Limb (tissue), 2 donors: ENCODE measurements around the gene AGBL1.
"Not testable (repeated sequence)": the region's sequence is repeated elsewhere in the genome, so short reads cannot be mapped to it uniquely, and the experiment has no call there.

Source experiments
- DNase-seq, 2 donors: peaks; one replicate each; pipeline ENCODE4 v3.0.0-alpha.2; 2016; ENCODE audit errors: extremely low spot score in 2 of 2

The AGBL1 gene

DNA sequence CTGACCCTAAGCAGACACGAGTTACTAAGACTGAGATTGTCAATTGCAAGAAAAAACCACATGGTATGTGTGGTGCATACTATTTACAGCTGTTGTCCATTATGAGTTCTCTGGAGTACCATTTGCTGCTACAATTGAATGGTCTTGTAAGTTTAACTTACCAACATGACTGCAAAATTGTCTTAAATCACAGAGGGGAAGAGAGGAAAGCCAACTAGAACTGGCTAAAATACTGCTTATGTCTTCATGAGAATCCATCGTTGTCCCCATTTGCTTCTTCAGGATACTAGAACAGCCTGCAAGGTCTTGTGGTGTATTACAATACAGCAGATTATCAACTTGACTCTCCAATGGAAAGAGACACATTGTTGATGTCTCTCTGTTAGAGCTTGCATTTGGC, 313.2 kb downstream of the AGBL1 start:
- peak in 1 of 2 donors; percentile 27 for DNase-seq

DNA sequence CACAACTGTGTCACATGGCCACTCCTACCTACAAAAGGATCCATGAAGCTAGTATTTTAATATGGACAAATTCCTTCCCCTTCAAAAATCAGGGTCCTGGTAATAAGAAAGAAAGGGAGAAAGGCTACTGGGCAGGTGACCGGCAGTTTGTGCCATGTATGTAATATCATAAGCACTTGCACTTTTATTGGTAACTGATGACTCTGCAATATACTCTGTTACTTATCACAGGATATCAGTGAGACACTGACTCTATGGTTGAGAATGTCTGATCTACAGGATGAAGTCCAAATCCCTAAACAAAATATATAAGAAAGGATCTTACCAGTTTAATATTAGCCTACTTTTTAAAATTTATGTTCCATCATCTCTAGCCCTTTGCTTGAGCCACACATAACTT, 315.2 kb downstream of the AGBL1 start:
- no peak for DNase-seq

DNA sequence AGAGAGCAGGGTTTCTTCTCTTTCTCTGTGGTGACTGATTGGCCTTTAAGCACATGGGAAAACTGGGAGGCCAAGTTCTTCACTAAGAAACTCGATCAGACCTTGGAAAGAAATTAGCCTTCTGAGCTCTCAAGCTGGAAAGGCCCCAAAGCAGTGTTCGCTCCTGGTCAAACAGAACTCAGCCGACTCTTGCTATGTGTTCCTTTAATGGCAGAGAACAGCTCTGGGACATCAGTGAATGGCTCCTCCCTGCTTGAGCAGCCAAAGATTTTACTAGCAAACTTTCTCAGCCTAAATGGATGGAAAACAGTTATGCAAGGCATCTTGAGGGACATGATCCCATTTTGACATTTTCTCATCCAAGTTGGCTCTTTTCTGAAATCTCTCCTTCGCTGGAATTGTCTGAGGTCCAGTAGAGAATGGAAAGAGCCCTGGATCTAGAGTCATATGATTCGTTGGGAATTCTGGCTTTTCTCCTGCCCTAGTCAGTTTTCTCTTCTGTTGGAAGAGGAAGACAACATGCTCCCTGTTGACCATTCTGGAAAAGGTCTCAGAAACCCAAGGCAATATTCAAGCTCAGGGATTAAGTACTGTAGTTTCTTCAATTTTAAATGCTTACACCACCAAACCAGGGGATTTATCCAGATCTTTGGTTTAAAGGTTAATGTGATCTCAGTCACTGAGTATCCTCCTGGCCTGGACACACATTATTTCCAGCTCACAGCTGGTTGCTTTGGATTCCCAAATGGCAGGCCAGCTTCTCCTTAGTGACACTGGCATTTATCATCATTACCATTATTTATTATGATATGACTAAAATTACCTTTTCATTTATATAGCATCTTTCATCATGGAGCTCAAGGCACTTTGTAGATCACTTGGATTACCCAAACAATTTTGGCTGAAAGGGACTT, 319.6 kb downstream of the AGBL1 start:
- peak in 1 of 2 donors; percentile 47 for DNase-seq

DNA sequence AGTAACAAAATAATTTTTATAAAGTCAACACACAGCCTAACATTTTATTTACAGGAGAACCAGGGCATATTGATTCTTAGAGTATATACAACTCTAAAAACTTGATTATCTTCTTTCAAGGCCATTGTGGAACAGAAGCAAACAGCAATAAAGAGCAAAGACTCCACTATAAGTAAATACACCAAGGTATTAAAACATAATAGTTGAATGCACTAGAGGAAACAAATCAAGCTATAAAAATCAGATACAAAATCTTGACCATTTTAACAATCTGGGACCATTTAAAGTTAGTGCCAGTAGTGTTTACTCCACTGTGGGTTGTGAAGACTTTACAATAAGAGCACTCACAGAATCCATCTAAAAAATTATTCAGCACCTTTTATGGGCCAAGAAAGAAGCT, 323.6 kb downstream of the AGBL1 start:
- no peak for DNase-seq

DNA sequence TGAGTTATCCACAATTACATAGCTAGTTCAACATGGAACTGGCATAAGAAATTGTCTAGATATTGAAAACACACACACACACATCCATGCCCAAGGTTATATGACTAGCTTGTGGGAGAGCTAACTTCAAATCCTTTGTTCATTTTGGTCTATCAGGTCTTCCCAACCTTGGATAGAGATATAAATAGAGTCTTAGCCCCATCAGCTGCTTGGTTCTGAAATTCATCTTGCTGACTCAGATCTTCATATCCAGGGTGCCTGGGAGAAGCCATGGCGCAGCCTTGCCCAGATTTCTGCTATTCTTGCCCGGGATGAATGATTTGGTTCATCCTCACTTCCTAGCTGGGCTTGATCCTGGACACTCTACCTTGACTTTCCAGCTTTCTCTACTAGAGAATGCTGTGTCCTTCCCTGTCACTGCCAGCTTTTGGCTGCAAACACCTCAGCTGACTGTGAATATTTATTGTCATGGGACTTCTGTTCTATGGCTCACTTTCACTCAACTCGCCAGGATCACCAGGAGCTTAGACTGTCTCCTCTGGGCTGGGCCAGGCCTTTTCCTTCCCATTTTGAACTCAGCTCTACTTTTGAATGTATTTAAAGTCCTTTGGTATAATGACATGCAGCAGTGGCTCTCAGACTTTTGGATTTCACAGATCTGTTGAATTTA, 324.4 kb downstream of the AGBL1 start:
- DNase-seq = no peak

DNA sequence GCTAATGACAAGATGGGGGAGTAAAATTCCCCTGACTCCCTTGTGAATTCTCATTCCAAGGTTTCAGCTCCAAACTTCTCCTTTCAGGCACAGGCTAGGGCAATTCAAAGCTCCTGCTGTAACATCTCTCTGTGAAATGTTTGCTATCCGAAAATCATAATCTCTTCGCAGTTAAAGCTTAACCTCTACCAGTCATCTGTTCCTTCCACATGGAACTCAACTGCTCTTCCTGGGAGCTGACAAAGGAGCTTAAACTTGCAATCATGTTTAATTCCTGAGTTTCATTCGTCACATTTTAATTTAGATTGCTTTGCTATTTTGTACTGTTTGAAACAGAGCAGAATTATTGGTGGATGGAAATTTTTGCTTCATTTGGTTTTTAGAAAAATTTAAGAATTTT, 328.6 kb downstream of the AGBL1 start:
- DNase-seq = no peak

DNA sequence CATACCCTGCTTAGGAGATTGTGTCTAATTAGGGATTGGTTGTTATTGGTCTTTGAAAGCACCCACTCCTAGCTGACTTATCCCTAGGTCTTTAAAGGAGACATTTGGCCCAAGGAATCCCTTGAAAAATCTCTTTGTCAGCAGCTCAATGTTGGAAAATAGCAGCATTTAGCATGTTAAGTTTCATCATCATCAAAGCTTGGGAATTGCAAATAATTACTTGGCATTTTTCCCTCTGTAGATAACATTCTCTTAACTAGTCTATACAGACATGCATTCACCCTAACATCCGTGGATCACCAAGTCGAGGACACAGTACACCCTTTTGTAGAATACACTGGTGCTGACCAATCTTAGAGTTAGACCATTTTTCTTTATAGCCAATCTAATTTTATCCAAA, 332.2 kb downstream of the AGBL1 start:
- no peak for DNase-seq

DNA sequence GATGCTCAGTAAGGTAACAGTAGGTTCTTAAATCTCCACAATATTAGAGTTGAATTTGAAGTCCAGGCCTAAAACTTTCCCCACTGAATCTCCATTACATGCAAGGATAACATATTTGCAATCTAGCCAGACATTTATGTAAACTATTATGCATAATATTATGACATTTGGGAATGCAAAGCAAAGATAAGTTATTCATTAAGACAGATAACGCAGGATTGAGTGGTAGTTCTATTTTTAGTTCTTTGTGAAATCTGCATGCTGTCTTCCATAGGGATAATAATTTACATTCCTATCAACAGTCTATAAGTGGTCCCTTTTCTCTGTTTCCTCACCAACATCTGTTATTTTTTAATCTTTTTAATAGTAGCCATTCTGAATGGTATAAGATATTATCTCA, 333.5 kb downstream of the AGBL1 start:
- no peak for DNase-seq

DNA sequence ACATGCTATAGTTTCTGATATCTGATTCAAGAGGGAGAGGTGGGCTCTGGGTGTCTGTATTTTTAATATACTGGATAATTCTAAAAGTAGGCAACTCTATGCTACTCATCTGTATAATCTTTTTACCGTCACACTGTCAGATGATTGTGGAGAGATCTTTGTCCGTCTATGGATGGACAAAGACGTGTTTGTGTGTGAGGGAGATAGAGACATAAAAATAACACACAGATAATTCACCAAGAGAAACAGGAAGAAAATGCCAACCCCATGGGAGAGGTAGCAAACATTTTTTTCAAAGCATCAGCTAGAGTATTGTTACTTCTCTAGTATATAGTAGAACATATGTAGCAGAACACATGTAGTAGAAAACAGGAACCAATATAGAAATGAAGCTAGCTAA, 346.1 kb downstream of the AGBL1 start:
- no peak for DNase-seq

DNA sequence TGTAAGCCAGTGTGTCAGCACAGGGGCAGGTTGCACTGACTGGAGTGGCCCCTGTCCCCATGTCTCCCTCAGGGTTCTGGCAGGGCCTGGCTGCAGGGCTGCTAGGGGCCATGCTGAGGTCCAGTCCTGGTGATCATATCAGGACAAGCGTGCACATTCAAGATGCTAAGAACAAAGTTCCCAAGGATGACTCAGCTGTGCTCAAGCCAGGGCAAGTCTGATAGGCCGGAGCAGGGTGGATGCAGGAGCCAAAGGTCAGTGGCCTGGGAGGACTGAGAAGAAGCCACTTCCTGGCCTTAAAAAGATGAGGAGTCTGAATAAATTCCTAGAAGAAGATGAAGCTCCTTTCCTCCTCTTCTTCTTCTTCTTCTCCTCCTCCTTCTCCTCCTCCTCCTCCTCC, 353.2 kb downstream of the AGBL1 start:
- DNase-seq = no peak

DNA sequence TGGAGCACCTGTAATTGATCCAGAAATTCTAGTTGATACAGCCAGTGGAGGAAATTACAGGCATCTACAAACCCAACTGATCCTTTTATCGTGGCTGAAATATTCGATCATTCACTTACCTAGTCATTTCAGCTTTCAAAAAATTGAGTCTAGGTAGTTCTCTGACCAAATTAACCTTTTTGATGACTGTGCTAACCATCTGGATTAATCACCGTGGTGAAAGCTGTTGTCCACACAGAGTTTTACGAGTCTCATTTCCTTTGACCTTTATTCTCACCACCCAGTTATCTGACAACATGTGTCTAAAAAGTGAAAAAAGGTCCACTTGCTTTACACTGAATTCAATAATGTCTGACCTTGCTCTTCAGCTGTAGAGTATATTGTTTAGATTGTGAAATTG, 354.3 kb downstream of the AGBL1 start:
- DNase-seq = no peak

DNA sequence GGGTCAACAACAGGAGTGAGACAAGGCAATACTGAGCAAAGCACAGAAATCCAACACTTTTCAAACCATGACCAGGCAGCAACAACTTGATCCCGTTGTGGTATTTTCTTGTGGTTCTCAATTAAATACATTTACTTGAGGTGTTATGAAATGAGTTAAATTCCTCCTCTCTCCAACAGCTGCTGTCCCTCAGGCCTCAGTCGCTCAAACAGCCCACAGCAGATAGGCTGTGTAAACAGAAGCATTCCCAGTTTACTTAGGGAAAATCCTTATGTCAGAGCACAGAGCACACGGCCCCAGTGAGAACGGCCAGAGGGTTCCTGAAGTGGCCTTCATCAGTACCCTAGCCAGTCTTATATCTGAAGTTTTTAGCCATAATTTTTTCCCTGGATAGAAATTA, 359.9 kb downstream of the AGBL1 start:
- no peak for DNase-seq

DNA sequence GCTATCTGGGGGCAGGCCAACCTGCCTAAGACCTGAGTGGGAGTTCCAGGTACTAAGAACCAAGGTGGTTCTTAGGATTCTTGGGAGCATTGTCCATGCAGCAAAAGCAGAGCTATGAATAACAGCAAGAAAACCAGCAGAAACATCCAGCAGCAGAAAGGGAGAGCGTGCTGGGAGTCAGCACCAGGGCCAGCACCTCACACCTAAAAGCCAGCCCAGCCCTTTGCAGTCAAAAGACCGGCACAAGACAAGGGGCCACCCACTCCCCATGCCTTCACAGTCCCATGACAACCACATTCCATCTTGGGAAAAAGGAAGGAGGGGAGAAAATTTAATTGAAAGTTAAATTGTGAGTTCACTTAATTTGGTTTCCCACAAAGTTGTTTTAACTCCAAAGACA, 364.9 kb downstream of the AGBL1 start:
- peak in 1 of 2 donors; percentile 34 for DNase-seq

DNA sequence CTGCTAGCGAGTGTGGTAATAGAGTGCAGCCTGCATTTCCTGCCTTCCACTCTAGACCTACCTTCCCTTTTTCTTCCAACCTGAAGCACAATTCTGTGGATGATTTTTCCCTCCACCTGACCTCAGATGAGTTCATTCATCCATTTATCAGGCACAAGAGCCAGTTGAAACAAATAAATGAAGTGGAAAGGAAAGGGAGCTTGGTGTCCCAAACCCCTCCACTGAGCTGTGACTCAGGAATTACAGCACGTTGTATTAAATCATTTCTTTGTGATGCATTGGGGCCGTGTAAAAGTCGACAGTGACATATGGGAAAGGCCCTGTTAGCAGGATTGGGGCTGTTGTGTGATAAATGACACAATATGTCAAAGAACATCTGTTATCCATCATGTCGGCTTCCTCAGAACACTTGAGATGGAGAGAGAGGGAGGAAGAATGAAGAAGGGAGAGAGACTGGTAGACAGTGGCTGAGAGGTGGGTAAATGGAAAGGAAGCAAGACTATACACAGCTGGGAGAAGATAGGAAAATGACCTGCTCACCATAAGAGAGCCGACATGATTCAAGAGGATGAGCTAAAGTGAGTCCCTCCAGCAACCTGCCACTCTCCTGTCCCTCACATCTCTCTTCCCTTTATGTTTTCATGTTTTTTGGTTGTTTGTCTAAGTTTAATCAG, 366.0 kb downstream of the AGBL1 start:
- DNase-seq = no peak

DNA sequence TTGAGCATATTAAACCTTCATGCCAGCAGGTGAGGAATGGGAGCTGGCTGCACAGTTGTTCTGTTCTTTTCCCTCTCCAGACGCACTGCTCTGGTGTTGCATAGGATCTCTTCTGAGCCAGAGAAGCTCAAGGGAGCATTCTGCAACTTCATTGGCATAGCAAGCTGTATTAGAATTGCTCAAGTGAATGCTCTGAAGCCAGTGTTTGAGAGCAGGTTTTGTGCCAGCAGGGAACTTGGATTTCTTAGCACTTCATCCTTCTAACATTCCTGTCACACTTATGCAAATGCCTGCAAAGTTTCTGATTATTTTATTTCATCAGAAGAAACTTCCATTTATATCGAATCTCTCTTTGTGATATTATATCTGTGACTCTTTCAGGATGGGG, 366.6 kb downstream of the AGBL1 start:
- no peak for DNase-seq

DNA sequence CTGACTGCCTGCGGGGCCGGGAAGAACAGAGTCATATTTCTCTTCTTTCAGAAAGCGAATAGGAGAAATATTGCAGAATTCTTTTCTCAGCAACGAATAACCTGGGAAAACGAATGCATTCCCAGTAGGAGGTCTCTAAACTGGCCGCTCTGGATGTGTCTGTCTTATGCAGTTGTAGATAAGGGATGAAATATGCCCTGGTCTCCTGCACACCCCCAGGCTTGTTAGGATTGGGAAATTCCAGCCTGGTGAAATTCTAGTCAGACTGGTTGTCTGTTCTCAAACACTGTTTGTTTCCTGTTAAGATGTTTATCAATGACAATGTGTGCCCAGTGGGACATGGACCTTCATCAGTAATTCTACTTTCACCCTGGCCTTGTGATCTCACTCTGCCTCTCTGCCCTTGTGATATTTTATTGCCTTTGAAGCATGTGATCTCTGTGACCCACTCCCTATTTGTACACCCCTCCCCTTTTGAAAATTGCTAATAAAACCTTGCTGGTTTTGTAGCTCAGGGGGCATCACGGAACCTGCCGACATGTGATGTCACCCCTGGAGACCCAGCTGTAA, 385.9 kb downstream of the AGBL1 start:
- not testable (repeated sequence) for DNase-seq

DNA sequence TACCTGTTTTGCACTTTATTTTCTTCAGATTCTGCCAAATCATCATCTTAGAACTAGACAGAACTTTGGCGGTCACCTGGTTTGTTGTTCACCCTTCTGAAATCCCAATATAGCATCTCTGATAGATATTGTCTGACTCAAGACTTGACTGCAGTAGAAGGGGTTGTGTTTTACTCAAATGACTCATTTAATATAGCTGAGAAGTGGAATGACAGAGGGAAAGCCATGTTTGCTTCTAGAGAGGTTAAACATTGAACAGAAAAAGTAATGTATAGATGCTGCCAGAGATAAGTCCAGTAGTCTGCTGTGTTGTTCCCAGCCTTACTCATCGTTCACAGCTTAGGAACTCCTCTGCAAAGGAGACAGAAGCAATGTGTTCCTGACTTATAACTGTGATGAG, 402.0 kb downstream of the AGBL1 start:
- no peak for DNase-seq

DNA sequence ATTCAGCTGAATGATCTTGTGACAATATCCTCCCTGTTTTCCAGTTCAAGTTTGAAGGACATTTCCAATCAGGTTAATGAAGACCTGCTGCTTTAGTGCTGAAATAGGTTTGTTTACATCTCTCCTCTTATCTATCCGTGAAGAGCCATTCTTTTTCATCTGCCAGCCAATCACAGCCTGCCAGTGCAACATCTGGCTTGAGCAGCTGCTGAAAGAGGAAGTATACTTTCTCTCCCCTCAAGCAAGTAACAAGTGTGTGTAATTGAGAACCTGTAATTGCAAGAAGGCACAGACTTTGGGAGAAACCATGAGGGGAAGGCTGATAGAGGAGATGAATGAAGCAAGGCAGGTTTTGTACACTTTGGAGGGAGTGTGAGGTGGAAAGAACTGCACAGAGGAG, 404.3 kb downstream of the AGBL1 start:
- DNase-seq = no peak

DNA sequence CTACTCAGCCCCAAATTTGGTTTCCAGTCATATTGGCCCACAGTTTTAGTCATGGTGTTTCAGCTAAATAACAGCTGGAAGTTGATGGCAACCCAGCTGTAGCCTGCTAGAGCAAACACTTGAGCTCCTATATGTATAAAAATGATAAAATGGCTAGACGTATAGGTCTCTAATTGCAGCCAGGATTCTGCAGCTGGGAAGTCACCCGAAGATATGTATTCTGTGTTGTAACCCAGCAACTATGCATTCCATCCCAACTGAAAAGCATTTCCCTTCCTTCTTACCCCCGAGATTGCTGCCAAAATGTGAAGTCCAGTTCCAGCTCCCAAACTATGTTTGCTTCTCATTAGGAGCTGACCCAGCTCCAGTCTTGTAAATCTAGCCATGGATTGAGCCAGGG, 408.4 kb downstream of the AGBL1 start:
- peak in 1 of 2 donors; percentile 34 for DNase-seq

DNA sequence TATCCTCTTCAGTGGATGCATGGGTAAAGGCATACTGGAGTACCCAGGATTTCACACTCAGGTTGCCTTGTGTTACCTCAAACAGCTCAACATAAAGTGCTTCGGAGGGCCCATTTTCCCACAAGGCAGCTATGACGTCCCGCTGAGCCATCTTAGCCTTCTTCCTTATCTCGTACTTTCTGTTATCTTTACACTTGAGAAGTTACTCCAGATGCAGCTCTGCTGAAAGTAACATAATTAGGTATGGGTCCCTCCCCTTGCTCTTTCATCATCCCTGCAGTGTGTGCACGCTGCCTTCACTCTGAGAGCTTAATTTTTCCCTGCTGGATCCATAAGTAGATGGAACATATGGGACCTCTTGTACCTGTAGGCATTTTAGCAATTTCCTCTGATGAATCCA, 410.3 kb downstream of the AGBL1 start:
- no peak for DNase-seq

DNA sequence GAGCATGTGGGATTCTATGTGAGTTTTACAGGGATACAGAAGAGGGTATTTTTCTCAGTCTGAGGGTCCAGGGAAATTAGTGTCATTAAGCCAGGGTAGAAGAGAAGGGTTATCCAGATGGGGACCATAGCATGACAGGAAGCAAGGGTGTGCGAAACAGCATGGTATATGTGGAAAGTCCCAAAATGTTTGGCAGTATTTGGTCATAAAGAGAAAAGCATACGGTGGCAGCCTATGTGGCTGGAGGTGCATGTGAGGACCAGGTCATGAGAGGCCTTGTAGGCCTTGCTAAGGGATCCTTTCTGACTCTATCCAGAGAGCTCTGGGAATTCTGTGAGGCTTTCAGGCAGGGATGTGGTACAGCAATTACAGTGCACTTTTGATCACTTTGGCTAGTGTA, 411.4 kb downstream of the AGBL1 start:
- DNase-seq = no peak

DNA sequence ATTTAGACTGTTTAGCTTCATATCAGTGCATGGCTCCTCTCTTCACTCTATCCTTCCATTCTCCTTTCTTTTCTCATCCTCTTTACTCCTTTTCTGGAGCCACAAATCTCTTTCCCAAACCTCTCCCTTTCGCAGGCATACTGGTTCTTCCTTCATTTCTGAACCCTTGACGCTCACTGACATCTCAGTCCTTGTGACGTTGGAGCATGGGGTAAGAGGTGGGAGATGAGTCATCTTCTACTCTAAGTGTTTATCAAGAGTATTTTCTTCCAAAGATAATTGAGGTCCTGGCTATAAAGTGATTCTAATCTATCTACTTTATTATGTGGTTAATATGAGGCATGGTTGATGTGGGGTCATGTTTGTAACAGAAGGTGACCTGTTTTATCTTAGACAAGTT, 414.2 kb downstream of the AGBL1 start:
- no peak for DNase-seq
